ENCODE data around the gene TSPYL6. TPM values are rescaled to one million over a fixed set of nuclear protein-coding genes. Genes with fewer than 3 reads are reported as not detected.

TSPYL6 gene
- total RNA-seq, 1 donor from 2014 or later: not detected

DNA sequence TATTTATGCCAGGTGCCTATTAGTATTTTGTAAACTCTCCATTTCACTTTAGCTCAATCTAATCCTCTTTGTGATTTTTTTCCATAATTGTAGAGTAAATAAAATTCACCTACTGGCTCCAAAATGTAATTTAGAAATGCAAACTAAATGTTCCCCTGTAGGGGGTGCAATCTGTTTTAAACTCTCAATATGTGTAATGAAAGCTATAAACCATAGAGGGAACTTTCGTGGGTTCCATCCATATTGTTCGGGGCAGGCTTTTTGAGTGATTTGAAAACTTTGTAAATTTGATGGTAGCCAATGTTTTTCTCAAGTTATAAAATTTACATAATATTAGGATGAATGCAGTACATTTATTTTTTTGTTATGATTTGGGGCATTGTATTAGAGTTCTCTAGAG is 49.4 kb downstream of the TSPYL6 start:
- H3K4me1 Mint-ChIP-seq (ENCODE audit: unreplicated experiment): peaks cover 17% of the 10 kb centered on the region
- no peaks in the 10 kb centered on the region for H3K27me3 Mint-ChIP-seq (ENCODE audit: unreplicated experiment)
- peak; percentile 9 for DNase-seq (ENCODE audit: low spot score)
- TF ChIP-seq CTCF (IDR thresholded peaks at IDR 0.05; ENCODE audit: unreplicated experiment): peak; percentile 66
- H3K4me3 Mint-ChIP-seq (ENCODE audit: unreplicated experiment): no peak overlapping the region
- no peak overlapping the region for H3K27ac Mint-ChIP-seq (ENCODE audit: unreplicated experiment)
- no peaks in the 10 kb centered on the region for H3K9me3 Mint-ChIP-seq (ENCODE audit: unreplicated experiment)
- H3K36me3 Mint-ChIP-seq (ENCODE audit: low read depth, unreplicated experiment): no peaks in the 10 kb centered on the region

DNA sequence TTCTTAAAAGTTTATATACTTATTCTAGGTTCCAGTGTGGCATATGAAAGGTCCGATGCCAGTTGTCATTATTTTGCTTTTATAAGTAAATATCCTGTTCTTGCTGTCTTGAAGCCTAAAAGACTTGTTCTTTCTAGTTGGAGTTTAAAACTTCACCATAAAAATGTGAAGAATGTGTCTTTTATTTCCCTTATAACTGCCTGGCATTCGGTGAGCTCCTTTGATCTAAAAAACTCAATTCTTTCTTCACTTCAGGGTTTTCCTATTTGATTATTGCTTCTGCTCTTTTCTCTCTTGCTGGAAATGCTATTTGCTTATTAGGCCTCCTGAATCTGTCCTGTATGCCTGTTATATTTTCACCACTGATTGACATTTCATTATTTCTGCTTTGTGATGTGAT is 51.6 kb downstream of the TSPYL6 start:
- Mint-ChIP-seq H3K9me3 (ENCODE audit: unreplicated experiment) (no peaks in the 10 kb centered on the region), H3K4me1 (ENCODE audit: unreplicated experiment) (peaks cover 17% of the 10 kb centered on the region), H3K27ac (ENCODE audit: unreplicated experiment) (no peak overlapping the region), H3K36me3 (ENCODE audit: low read depth, unreplicated experiment) (no peaks in the 10 kb centered on the region), H3K27me3 (ENCODE audit: unreplicated experiment) (no peaks in the 10 kb centered on the region), H3K4me3 (ENCODE audit: unreplicated experiment) (no peak overlapping the region)
- TF ChIP-seq CTCF (IDR thresholded peaks at IDR 0.05; ENCODE audit: unreplicated experiment): no peak
- no peak for DNase-seq (ENCODE audit: low spot score)

Other genes with a start within 250 kb of the TSPYL6 start
- gene ACYP2, start 140.6 kb downstream of the TSPYL6 start, total RNA-seq (ENCODE audit: unreplicated experiment): 7.0 TPM
- gene SPTBN1, start 200.1 kb upstream of the TSPYL6 start, total RNA-seq (ENCODE audit: unreplicated experiment): 983 TPM

Data from endothelial cell (in vitro differentiated cells).